Ishikawa (cell line): ENCODE results near the gene SLC6A1.

Experiments
- EGR1 ChIP-seq: IDR thresholded peaks from 2 replicates; pipeline ENCODE4 v1.6.1; 2012
- EP300 ChIP-seq: IDR thresholded peaks from 2 replicates; pipeline ENCODE4 v1.6.1; 2012; ENCODE audit warnings: borderline replicate concordance
- FOXM1 ChIP-seq: IDR thresholded peaks from 2 replicates; pipeline ENCODE4 v1.6.1; 2012; ENCODE audit warnings: low read depth, borderline replicate concordance
- RAD21 ChIP-seq: IDR thresholded peaks from 2 replicates; pipeline ENCODE4 v1.6.1; 2012; ENCODE audit warnings: low read depth
- TAF1 ChIP-seq: IDR thresholded peaks from 2 replicates; pipeline ENCODE4 v1.6.1; 2012; ENCODE audit warnings: low read depth, mild to moderate bottlenecking
- YY1 ChIP-seq: IDR thresholded peaks from 2 replicates; pipeline ENCODE4 v1.6.1; 2012; ENCODE audit warnings: low read depth
- TF ChIP-seq, protein P1 (sequence below): IDR thresholded peaks from 2 replicates; pipeline ENCODE4 v1.6.1; 2012; ENCODE audit warnings: low read depth, mild to moderate bottlenecking

- TF ChIP-seq RAD21 (no peak), TAF1 (no peak), EP300 (no peak), YY1 (no peak), EGR1 (no peak), FOXM1 (no peak)
- TF ChIP-seq, protein P1, sequence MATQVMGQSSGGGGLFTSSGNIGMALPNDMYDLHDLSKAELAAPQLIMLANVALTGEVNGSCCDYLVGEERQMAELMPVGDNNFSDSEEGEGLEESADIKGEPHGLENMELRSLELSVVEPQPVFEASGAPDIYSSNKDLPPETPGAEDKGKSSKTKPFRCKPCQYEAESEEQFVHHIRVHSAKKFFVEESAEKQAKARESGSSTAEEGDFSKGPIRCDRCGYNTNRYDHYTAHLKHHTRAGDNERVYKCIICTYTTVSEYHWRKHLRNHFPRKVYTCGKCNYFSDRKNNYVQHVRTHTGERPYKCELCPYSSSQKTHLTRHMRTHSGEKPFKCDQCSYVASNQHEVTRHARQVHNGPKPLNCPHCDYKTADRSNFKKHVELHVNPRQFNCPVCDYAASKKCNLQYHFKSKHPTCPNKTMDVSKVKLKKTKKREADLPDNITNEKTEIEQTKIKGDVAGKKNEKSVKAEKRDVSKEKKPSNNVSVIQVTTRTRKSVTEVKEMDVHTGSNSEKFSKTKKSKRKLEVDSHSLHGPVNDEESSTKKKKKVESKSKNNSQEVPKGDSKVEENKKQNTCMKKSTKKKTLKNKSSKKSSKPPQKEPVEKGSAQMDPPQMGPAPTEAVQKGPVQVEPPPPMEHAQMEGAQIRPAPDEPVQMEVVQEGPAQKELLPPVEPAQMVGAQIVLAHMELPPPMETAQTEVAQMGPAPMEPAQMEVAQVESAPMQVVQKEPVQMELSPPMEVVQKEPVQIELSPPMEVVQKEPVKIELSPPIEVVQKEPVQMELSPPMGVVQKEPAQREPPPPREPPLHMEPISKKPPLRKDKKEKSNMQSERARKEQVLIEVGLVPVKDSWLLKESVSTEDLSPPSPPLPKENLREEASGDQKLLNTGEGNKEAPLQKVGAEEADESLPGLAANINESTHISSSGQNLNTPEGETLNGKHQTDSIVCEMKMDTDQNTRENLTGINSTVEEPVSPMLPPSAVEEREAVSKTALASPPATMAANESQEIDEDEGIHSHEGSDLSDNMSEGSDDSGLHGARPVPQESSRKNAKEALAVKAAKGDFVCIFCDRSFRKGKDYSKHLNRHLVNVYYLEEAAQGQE: no peak
Observed at GRCh38 chr3:10981961-10982360, 10.6 kb upstream of the SLC6A1 start.
